Sciatic nerve (tissue), 2 donors: Measurements from ENCODE around the gene TMF1. TPM values are rescaled to one million over a fixed set of nuclear protein-coding genes. Genes with fewer than 3 reads are reported as not detected.

Experiments
- ATAC-seq: fragments of 200-7000 bp; cut with Tn5 transposase; one replicate; pipeline ENCODE4 v1.9.1; 2020; ENCODE audit warnings: mild to moderate bottlenecking, moderate library complexity
- DNase-seq: peaks from one replicate; pipeline ENCODE4 v3.0.0-alpha.2; 2020; ENCODE audit warnings: low spot score
- intact Hi-C: fragments of 100-400 bp; cut with DNase I; formaldehyde crosslinking; loops from one replicate; pipeline ENCODE4 v1.14.2; 2022
- microRNA-seq: library from miRNA; unstranded; fragments of <30 nt; microRNA quantifications from one replicate; pipeline ENCODE4 v1.2.0, GENCODE V29; 2020
- total RNA-seq: library from RNA; stranded (reverse); fragmentation: NEBNext Ultra II Directional; extraction: Animal tissue kit (Norgen Biotek cat#: 25700); gene quantifications from one replicate; pipeline ENCODE4 v1.2.1, GENCODE V29; 2021
- donor health status: DM: no; HTN: no; CAD: no.
- donor health status: DM: no; HTN: no; CAD: no.

TMF1 gene
- total RNA-seq, 1 donor from 2014 or later: 43.3 TPM

GRCh38 chr3:68987322-68987721 lies 64.8 kb downstream of the TMF1 start:
- intact Hi-C loops: no loop called here
- no peak for ATAC-seq
- no peak for DNase-seq

DNA sequence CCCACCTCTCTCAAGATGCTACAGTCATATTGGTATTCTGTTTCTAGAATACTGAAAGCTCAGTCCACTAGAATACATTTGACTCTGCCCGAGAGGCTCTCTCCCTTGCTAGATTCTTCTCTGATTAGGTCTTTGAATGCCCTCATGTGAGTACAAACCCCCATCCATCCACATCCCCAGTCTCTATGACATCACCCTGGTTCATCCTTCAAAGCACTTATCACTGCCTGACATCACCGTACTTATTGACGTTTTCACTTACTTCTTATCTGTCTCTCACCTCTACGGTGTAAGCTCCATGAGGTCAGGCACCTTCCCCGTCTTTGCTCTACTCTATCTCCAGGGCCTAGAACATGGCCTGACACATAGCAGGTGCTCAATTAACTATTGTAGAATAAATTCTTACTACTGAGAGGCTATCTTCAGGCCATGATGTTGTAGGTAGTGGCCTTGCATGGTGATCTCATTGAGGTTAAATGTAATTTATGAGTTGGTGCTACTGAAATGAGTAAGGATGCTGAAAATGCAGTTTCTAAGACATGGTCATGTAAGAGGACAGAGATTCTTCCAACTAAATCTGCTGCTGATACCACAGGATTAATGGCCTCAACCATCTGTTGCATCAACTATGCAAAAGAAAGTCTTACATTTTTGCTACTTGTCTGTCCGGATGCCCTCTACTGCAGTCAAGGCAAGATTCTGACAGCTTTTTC lies 65.5 kb downstream of the TMF1 start:
- ATAC-seq: no peak

DNA sequence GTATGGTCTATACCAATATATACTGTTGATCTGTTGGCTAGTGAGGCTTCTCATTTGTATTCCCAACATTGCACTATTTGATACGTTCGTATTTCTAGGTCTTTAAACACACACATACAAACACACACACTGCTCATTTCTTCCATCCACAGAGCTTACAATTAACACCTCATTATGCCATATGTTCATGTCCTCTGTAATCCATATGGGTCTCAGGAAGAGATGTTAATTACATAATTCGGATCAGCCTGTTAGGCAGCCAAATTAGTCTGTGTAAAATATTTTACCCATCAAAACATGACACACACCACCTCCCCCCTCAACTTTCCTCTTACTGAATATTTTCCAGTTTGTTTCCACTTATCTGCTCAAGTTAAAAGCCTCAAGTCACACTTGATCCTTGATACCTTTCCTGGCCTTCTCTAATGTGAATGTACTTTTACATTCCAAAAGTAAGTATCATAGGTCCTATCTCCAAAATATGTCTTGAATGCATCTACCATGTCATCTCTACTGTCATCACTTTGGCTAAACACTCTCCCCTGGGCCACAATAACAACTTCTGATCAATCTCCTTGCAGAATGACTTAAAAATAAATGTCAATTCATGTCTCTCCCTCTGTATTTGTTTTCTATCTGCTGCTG lies 66.9 kb downstream of the TMF1 start:
- DNase-seq (no peak), ATAC-seq (no peak)
- intact Hi-C loops: no loop called here

More for the DNA sequence above, 65.5 kb downstream of the TMF1 start:
- DNase-seq: no peak
- intact Hi-C loops: no loop called here

GRCh38 chr3:68984011-68984530 lies 68.1 kb downstream of the TMF1 start:
- intact Hi-C loops: no loop called here
- DNase-seq (no peak), ATAC-seq (no peak)

- ATAC-seq (no peak), DNase-seq (no peak)
- intact Hi-C loops: no loop called here
Observed at GRCh38 chr3:68977486-68978167, 74.5 kb downstream of the TMF1 start.

DNA sequence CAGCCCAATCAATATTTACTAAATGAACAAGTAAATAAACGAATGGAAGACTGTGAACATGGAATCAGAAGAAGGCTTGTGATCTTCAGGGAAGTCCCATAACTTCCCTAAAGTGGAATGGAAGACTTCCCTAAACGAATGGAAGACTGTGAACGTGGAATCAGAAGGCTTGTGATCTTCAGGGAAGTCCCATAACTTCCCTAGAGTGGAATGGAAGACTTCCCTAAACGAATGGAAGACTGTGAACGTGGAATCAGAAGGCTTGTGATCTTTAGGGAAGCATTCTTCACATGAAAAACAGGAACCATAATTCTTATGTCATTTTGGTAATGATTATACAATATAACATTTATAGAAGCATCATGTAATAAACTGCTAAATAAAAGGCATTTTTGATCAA lies 77.4 kb downstream of the TMF1 start:
- no peak for DNase-seq
- no peak for ATAC-seq
- intact Hi-C loops: no loop called here

DNA sequence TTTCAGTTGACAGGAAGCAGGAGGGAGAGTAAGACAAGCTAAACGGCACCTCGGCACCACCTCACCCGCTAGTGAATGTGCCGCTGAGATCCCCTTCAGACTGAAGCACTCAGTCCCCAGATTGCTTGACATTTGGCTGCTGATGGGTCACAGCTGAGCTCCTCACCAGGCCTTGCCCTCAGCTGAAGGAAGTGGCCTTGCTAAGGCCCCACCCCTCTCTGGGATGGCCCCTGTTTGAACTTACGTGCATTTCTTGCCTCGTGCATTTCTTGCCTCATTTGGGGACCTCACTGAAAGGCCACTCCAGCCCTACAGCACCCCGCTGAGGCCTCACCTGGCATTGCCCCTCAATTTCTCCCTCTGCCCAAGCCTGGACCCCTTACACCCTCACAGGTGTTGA lies 78.5 kb downstream of the TMF1 start:
- DNase-seq (no peak), ATAC-seq (no peak)
- intact Hi-C loops: no loop called here

DNA sequence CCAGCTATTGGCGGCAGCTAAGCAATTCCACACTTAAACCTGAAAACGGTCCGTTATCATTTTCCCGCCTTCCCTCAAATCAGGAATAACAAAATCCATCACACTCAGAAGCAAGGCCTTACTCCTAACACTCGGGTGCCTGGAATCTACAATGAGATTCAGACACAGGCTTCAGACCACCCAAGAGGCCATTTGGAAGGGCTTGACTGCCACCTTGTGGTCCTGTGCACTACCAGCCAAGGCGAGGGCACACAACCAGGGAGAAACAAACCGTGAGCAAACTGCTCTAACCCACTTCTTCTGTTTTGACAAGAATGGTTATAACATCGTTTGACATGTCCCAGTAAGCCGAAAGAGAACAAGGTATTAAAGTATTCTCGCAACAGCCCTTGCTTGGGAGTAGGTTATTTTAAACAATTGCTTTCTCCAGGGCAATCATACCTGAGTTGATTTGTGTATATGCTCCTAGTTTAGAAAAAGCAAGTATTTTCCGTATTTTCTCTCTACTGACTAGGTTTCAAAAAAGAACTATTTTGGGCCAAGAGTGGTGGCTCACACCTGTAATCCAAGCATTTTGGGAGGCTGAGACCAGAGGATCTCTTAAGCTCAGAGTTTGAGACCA lies 79.7 kb downstream of the TMF1 start:
- DNase-seq (no peak), ATAC-seq (no peak)
- intact Hi-C loops: no loop called here

Small RNA genes lying within 50 kb of the gene (microRNA-seq; reads per million reads assigned to microRNA genes)
- gene MIR3136: 1.1 reads per million

Other genes with a start within 250 kb of the TMF1 start
- gene TAFA4, start 119.8 kb downstream of the TMF1 start, total RNA-seq: not detected
- gene EOGT, start 38.6 kb downstream of the TMF1 start, total RNA-seq: 37.4 TPM
- 52.8 TPM for gene UBA3, start 28.0 kb upstream of the TMF1 start, total RNA-seq
- gene ARL6IP5, start 32.6 kb upstream of the TMF1 start, total RNA-seq: 116 TPM
- gene LMOD3, start 70.3 kb upstream of the TMF1 start, total RNA-seq: 0.09 TPM